GM19455 (cell line): ENCODE results near the gene P2RY1.
"Not testable (repeated sequence)": the region's sequence is repeated elsewhere in the genome, so short reads cannot be mapped to it uniquely, and the experiment has no call there.

Experiments used
- ATAC-seq: cut with Tn5 transposase; IDR thresholded peaks from one replicate; pipeline ENCODE4 v1.9.1; 2021; ENCODE audit not compliant: unreplicated experiment

P2RY1 gene

GRCh38 chr3:152835601-152836102 lies 721 bp downstream of the P2RY1 start:
- ATAC-seq: no peak

- ATAC-seq: no peak
Measured at GRCh38 chr3:152836269-152836668, 1.3 kb downstream of the P2RY1 start.

GRCh38 chr3:152839511-152839910 lies 4.6 kb downstream of the P2RY1 start:
- ATAC-seq: no peak

GRCh38 chr3:152841131-152841530 lies 6.2 kb downstream of the P2RY1 start:
- ATAC-seq: no peak

GRCh38 chr3:152842413-152842812 lies 7.5 kb downstream of the P2RY1 start:
- no peak for ATAC-seq

GRCh38 chr3:152843955-152844354 lies 9.0 kb downstream of the P2RY1 start:
- ATAC-seq: no peak

- ATAC-seq: not testable (repeated sequence)
Measured at GRCh38 chr3:152846572-152847202, 11.8 kb downstream of the P2RY1 start.

GRCh38 chr3:152847599-152847998 lies 12.7 kb downstream of the P2RY1 start:
- not testable (repeated sequence) for ATAC-seq

- ATAC-seq: no peak
Measured at GRCh38 chr3:152849996-152850578, 15.2 kb downstream of the P2RY1 start.

GRCh38 chr3:152853196-152853595 lies 18.3 kb downstream of the P2RY1 start:
- ATAC-seq: no peak

- no peak for ATAC-seq
Measured at GRCh38 chr3:152857082-152857481, 22.2 kb downstream of the P2RY1 start.

- ATAC-seq: no peak
Measured at GRCh38 chr3:152858170-152858800, 23.4 kb downstream of the P2RY1 start.

GRCh38 chr3:152860736-152861135 lies 25.8 kb downstream of the P2RY1 start:
- ATAC-seq: no peak

GRCh38 chr3:152865668-152866245 lies 30.8 kb downstream of the P2RY1 start:
- ATAC-seq: no peak

- no peak for ATAC-seq
Measured at GRCh38 chr3:152870027-152870426, 35.1 kb downstream of the P2RY1 start.

GRCh38 chr3:152873314-152873713 lies 38.4 kb downstream of the P2RY1 start:
- ATAC-seq: not testable (repeated sequence)

- ATAC-seq: no peak
Measured at GRCh38 chr3:152874896-152875749, 40.2 kb downstream of the P2RY1 start.

- ATAC-seq: no peak
Measured at GRCh38 chr3:152879130-152879789, 44.3 kb downstream of the P2RY1 start.

GRCh38 chr3:152879790-152880174 lies 44.9 kb downstream of the P2RY1 start:
- no peak for ATAC-seq

- ATAC-seq: no peak
Measured at GRCh38 chr3:152885076-152885475, 50.1 kb downstream of the P2RY1 start.
